RCC 7860 (cell line): Measurements from ENCODE around the gene ARHGAP22.

ENCODE experiments used
- DNase-seq: peaks from one replicate; pipeline ENCODE4 v3.0.0-alpha.2; 2015; ENCODE audit warnings: low spot score
- FAIRE-seq: peaks from 2 replicates; lab custom pipeline; 2012; peaks lifted over from hg19 to GRCh38; lab: Jason Lieb, UNC

Gene ARHGAP22

DNA sequence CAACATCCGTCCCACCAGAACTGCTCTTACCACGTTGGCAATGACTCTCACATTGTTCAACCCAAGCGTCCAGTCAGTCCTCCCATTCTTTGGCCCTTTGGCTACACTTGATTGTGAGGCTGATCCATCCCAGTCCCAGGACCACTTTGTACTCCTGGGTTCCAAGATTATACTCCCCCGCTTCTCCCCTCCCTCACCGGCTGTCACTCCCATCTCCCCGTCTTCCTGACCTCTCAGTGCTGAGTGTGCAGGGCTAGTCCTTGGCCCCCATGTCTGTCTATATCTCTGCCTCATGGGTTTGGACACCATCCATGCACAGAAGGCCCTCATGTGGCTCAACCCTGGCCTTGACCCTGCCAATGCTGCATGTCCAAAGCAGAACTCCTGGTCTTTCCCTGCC lies 12.5 kb downstream of the ARHGAP22 start:
- DNase-seq, result no peak
- FAIRE-seq, result no peak

DNA sequence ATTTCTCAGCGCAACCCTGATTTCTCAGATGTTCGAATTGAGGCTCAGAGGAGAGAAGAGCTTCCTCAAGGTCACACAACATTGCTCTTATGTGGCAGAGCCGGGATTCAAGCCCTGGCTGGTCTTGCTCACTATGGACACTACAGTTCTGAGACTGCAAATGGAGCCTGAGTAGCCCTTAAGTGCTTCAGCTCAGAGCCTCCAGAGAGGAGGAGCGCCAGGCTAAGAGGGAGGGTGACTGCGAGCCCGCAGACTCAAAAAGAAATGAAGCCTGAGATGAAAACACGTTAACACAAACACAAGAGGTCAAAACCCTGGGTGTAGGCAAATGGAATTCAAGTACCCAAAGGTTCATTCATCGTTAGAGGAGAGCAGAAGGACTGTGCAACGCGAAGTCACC lies 13.9 kb downstream of the ARHGAP22 start:
- FAIRE-seq (no peak), DNase-seq (no peak)

DNA sequence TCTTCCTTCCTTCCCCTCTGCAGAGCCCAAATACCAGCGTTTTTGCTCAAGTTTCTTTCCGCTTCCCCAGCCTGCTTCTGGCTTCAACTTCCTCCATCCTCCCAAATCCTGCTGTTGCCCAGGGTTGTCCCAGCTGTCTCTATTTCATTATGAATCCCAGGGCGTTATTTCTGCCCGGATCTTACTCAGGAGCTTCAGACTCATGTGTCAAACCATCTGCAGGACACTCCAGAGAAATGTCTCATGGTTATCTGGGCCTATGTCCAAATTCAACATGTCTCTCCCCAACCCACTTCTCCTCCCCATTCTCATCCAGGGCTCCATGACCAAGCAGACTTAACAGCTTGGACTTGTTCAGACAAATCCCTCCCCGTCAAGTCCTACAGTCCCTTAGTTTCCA lies 15.6 kb downstream of the ARHGAP22 start:
- no peak for DNase-seq
- no peak for FAIRE-seq

DNA sequence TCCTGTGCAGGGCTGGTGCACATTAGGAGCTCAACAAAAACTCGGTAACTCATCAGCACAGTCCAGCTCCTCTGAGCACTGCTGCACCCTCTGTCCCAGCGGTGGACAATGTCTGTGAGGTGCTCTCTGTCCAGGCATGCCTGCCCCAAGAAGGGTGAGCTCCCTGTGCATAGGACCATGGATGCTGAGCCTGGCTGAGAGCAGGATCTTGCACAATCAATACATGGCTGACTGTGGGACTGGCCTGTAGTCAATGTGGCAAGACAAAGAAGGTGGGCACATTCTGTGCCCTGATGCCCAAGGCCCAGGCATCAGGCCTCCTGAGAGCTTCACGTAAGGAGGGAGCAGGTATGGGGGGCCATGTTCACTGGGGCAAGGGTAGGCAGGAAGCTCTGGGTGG lies 17.1 kb downstream of the ARHGAP22 start:
- no peak for DNase-seq
- no peak for FAIRE-seq

DNA sequence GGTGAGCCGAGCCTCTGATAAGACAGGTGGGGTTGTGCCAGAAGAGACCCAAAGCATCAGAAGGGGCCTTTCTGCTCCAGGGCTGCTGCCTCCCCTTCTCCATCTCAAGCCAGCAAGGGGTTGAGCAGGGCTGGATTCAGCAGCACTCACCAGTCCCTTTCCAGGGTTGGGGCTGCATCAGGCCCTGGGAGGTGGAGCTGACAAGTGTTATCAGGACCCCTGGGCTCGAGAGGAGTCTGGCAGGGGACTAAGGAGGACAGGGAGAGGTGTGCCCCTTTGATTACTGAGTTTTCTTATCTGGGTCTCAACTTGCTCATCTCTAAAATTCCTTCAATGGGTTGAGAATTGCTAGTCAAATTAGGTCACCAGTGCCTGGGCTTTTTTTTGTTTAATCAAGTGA lies 17.8 kb downstream of the ARHGAP22 start:
- FAIRE-seq, result no peak
- DNase-seq, result no peak

DNA sequence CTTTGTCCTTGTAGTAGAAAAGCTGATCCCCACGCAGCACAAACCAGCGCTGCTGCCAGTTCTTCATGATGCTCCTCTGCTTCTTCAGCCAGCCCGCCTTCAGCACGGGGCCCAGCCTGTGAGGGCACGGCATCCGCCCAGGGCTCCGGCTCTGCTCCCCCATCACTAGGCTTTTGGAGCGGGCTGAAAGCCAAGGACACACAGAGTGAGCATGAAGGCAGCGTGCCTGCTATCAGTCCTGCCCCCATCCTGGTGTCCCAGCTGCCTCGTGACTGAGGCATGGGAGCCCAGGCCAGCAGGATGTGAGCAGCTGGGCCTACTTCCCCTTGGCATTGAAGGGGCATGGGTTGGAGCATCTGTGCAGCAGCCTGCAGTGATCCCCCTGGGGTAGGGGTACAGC lies 21.9 kb downstream of the ARHGAP22 start:
- FAIRE-seq (no peak), DNase-seq (no peak)

DNA sequence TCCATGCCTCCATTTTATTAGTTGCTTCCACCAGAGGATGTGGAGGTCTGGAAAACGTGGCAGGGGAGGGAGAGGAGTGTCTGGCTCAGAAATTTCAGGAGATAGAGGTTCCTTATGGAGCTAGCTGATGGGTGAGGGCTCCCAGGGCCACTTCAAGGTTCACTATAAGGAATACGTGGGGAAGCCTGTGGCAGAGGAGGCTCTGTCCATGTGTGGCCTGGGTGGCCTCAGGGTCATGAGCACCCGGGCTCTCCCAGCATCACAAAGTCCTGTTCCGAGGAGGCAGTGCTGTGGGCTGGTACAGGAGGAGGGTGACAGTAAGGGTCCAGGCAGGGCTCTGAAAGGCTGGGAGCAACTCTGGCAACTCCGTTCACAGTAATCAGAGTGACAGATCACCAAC lies 24.6 kb downstream of the ARHGAP22 start:
- DNase-seq, result no peak
- FAIRE-seq, result no peak

DNA sequence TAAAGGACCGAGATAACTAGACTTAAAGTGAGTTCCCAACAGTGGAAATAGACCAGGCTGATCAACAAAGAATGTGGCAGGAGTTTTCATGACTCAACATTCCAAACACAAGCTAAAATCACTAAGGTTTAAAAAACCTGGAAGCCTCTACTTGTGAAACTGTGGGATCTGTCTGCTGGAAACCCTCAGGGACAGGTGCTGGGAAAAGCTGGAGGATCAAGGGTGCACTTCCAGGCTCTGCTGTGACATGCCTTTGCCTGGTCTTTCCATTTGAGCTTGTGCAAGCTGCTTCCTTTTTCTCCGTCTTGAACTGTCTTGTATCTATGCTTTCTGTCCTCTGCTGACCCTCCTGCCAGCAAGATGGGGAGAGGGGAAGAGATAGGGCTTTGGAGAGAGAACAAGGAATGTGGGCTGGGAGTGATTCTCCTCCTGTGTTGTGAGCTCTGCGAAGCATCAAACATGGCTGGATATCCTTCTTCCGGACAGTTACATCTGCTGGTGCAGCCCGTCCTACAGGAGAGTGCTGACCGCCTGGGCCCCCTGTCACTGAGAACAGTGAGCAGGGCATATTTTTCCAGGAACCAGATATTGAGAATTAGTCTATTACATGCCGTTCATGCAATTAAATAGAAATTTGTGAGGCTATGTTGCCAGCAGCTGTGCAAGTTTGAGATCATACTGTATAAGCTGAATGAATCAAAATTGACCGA lies 25.5 kb downstream of the ARHGAP22 start:
- no peak for DNase-seq

DNA sequence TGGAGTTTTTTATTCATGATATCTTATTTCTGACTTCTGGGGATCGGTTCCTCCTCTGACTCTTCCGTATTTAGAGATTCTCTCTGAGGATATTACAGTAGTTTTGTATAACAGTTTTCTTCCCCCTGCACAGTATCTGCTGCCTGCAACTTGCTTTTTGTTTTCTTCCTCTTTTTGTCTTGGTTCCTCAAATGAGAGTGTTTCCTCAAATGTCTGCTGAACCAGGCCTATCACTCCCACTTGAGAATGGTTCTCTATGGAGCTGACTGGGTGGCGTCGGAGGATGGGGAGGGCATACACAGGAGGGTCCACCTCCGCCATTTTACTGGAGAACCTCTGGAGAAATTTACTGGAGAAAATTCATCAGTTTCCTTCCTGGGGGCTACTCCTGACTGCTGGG lies 27.7 kb downstream of the ARHGAP22 start:
- no peak for FAIRE-seq
- no peak for DNase-seq

More for the DNA sequence above, 25.5 kb downstream of the ARHGAP22 start:
- no peak for FAIRE-seq

DNA sequence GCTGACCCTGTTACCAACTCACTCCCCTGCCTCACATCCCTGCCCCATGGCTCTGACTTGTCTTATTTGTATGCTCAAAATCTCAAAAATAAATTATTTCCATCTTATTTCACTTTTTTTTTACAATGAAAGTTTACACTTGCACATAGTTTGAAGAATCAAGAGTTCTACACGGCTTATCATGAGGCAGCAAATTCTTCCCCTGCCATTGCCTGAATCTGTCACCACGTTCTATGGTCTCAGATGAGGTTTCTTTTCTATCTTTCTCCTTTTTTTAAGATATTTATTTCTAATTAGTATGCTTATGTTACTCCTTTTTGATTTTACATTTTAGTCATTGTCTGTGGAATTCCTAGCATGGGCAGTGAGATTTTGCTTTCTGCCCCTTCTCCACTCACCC lies 28.4 kb downstream of the ARHGAP22 start:
- DNase-seq, result no peak
- no peak for FAIRE-seq

DNA sequence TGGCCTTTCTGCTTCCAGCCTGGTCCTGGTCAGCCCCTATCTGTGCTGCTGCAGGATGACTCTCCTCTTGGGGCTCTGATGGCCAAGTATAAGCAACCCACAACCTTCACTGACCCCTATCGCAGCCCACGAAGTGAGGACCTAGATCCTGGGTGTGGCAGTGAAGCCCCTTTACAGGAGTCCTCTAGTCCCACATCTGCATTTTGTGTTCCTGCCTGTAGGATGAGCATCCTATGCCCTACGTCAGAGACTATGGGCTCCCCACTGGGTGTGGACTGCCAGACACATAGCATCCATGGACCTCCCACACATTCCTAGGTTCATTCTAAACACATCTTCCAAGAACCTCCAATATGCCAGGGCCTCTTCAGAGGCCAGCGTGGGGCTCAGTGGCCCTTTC lies 29.0 kb downstream of the ARHGAP22 start:
- DNase-seq (no peak), FAIRE-seq (no peak)

DNA sequence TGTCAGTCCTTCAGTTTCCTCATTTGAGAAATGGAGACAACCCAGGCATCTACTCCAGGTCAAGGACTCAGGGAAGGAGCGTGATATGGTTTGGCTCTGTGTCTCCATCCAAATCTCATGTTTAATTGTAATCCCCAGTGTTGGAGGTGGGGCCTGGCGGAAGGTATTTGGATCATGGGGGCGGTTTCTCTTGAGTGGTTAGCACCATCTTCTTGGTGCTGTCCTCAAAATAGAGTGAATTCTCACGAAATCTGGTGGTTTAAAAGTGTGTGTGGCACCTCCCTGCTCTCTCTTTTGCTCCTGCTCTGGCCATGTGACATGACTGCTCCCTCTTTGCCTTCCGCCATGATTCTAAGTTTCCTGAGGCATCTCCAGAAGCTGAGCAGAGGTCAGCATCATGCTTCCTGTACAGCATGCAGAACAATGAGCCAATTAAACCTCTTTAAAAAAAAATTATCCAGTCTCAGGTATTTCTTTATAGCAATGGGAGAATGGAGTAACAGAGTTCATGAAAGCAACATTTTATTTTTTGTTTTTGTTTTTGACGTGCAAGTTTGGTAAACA lies 30.0 kb downstream of the ARHGAP22 start:
- no peak for FAIRE-seq

DNA sequence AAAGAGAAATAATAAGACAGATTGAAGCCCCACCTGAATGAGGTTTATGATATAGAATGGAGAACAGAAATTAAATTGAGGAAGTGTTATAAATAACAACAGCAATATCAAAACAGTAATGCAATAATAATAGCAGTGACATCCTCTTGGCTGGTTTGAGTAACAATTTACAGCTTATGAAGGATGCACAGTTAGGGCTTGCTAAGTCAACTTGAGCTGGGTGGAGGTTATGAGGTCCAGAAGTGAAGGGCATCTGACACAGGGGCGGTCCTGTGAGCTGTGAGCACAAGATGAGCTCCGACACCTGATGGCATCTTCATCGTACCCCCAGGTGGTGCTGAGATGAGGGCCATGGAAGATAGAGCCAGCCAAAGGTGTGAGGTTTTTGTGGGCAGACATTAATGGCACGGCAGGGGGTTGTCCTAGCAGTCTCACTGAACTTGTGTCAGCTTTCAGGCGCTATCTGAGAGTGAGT lies 30.5 kb downstream of the ARHGAP22 start:
- FAIRE-seq, result no peak
- DNase-seq, result no peak

More for the DNA sequence above, 30.0 kb downstream of the ARHGAP22 start:
- no peak for DNase-seq

DNA sequence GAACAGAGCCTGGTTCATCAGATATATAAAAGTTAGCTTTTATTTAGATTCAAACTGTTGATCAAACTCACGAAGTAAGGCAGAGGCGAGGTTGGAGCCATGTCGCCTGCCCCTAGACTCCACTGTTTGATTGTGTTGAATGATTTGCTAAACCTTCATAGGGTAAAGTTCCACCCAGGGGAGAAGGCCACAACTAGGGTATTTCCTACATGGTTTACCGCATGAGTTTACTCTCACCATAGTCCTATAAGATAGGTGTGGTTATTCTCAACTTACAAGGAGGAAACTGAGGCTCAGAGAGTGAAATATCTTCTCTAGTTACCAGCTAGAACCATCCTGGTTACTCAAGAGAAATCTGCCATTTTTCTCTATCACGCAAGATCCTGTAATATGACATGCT lies 31.8 kb downstream of the ARHGAP22 start:
- DNase-seq (no peak), FAIRE-seq (no peak)

DNA sequence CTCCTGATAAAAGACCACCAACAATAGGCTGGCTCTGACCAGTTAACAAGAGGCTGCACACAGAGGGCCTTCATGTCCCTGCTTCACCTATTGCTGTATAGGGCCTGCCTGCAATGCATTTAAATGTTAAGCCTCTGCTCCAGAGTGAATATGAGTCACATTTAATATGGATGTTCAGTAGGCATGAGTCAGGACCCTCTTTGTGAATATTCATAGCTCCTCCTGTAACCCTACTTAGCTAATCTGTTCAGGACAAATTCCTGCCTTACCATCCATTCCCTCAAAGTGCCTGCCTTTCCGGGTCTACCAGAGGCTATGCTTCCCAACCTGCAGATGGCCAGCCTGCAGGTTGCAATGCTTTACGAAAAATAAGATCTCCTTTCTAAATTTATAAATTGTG lies 32.5 kb downstream of the ARHGAP22 start:
- no peak for FAIRE-seq
- DNase-seq, result no peak

DNA sequence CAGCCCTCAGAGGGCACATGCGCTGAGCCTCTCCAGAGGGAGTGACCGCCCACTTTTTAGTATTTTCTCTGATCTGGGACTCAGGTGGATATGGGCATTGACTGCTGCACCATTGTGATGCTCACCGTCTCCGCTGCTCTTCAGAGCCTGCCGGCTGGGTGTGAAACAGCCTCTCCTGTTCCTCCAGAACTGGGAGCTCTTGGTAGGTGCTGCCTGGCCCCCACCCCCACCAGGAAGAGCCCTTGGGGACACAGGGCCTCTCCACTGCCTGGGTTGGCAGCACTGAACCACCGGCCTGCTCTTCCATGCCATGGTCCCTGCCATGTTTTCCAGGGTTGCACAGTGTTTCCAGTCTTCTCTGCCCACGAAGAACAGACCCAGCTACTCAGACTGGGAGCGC lies 36.3 kb downstream of the ARHGAP22 start:
- FAIRE-seq, result no peak

DNA sequence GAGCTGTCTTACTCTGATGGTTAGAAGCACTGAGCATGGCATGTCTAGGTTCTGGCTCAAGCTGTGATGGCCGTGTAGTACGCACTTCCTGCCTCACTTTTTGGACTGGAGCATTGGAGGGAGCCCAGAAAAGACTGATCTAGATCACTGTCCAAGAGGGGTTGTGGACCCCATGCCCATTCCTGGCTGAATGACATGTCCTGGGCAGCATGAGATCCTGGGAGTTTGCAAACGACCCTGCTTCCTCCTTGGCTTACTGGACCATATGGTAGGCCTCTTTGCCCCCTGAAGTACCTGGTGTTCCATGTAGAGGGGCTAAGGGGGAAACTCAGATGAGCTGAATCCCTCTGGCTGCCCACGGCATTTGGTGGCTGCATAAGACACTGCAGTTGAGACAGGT lies 36.7 kb downstream of the ARHGAP22 start:
- FAIRE-seq, result no peak

More for the DNA sequence above, 36.3 kb downstream of the ARHGAP22 start:
- DNase-seq, result no peak

DNA sequence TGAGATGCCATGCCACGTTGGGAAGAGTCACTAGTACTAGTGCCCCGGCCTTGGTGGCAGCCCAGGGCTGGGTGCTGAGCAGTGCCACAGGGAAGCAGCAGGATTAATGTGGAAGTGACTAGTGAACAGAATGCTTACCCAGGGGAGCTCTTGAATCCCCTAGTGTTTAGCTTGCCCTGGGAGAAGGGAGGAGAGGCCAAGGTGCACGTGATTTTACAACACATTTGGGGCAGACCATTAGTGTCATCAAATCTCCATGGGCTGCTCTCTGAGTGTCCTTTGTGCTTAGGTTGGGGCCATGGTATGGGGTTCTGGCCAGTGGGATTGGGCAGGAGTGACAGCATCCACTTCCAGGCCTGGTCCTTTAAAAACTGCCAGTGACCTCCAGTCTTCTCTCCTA lies 37.5 kb downstream of the ARHGAP22 start:
- DNase-seq (no peak), FAIRE-seq (no peak)

More for the DNA sequence above, 36.7 kb downstream of the ARHGAP22 start:
- no peak for DNase-seq

DNA sequence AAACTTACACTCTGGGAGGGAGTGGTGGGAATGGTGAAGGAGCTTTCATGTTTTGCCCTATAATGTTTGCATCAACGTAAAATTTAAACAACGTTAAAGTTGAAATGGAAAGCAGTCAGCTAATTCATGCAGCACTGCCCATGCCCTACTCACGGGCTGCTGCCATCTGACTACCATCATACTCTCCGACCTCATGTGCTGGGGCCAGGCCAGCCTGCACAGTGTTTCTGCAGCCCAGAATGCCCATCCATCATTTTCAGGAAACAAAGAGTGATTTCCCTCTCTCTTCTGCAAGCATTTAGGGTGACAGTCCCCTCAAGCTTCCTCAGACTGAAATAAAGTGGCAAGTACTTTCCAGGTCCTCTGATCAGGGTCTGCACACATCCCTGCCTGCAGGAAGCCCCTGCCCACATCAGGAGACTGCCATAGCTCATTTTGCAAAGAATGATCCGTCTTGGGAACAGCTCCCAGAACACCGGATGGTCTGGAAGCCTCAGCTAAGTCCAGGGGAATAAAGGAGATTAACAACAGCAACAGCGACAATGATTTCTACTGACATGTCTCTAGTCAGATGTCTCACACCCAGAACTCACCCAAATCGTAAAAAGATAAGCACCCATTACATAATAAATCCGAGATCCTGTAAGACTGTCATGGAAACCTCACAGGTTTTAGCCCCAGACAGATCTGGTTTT lies 40.3 kb downstream of the ARHGAP22 start:
- FAIRE-seq (no peak), DNase-seq (no peak)

DNA sequence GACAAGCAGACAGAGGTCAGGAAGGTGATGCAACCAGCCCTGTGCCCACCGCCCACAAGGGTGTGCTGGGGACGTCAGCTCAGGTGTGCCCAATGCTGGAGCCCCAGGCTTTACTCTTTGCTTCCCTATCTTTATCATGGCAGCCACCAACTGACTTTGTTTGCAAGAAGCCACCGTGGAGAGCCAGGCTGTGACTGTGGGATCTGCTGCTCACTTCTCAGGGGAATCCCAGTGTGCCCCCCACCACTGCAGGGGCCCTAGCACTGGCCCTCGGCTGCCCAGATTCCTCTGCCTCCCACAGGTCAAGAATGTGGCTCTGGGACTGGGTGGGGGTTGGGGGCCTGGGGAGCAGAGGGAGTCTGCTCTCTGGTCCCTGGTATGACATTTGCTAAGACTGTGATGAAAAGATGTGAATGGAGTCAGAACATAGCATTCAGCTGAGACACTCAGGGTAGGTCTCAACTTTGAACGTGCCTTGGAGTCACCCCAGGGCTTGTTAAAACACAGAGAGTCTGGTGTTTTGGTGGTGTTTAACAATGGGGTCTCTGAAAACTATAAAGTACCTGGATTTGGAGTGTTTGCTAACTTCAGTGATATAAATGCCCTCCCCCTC lies 47.3 kb downstream of the ARHGAP22 start:
- DNase-seq, result no peak
- no peak for FAIRE-seq

DNA sequence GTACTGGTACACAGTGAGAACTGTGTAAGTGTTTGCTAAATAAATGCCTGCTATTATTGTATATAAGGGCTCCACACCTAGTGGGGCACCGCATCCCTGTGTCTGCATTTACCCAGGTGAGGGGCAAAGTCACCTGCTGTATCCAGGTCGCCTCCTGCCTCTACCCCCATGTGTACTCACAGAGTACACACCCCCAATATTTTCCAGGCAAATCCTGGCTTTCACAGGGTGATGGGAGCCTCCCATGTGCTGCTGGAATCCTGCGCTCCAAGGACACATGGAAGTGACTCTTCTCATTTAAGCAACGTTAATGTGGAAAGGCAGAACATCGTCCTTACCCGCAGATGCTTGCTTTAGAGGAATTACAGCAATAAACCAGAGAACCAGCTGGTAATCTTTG lies 48.2 kb downstream of the ARHGAP22 start:
- no peak for FAIRE-seq
- DNase-seq, result no peak

DNA sequence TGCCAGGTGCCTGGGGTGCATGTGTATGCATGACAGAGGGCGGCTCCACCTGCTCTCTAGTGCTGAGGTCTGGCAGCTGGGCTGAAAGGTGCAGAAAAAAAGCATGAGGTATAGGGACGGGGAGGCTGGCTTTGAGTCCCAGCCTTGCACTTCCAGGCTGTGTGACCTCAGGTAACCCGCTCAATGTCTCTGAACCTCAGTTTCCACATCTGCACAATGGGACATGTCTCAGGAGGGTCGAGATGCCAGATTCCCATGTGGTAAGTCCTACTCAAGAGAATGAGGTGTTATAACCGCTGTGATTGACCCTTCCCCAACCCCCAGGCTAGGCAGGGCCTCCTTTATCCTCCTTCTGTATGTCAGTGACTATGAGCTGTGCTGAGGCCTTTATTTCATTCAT lies 48.8 kb downstream of the ARHGAP22 start:
- DNase-seq (no peak), FAIRE-seq (no peak)
